ENCODE results near the gene VWA1.
A peak's percentile ranks its signal among the peaks of the same experiment; 100 is the strongest.
"Not testable (repeated sequence)": the region's sequence is repeated elsewhere in the genome, so short reads cannot be mapped to it uniquely, and the experiment has no call there.

VWA1 gene

GRCh38 chr1:1461721-1462317, 26.3 kb downstream of the VWA1 start:
- no peak for DNase-seq

- DNase-seq: no peak
These were observed 27.0 kb downstream of the VWA1 start for GRCh38 chr1:1462318-1462966.

GRCh38 chr1:1463312-1463711, 27.8 kb downstream of the VWA1 start:
- no peak for DNase-seq

- DNase-seq: not testable (repeated sequence)
These were observed 32.9 kb downstream of the VWA1 start for GRCh38 chr1:1468196-1468985.

DNA sequence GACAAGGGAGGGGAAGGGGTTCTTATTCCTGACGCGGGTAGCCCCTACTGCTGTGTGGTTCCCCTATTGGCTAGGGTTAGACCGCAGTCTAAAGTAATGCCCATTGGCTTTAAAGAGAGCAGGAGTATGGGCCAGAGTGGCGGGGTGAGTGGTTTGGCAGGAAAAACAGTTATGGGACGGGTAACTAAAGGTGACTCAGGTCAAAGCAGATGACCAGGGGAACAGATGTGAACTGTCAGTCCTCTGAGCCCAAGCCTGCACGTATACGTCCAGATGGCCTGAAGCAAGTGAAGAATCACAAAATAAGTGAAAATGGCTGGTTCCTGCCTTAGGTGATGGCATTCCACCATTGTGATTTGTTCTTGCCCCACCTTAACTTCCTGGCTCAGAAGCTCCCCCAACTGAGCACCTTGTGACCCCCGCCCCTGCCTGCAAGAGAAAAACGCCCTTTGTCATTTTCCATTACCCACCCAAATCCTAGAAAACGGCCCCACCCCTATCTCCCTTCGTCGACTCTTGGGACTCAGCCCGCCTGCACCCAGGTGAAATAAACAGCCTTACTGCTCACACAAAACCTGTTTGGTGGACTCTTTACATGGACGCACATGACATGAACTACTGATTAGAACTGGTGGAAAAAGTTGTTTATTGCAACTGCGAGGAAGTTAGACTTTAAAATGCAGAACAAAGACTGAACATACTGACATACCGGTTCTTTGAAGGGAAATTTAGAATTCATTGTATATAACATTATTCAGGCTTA, 35.3 kb downstream of the VWA1 start:
- DNase-seq: no peak

- DNase-seq: peak; percentile 95
These were observed 36.0 kb downstream of the VWA1 start, which contains the start of gene ATAD3B for GRCh38 chr1:1471389-1472052. Gene ATAD3B, plus strand, starts transcription at chr1:1471765. Its CDS starts 120 bp downstream, at chr1:1471885.

- not testable (repeated sequence) for DNase-seq
These were observed 36.8 kb downstream of the VWA1 start for GRCh38 chr1:1472053-1472876.

DNA sequence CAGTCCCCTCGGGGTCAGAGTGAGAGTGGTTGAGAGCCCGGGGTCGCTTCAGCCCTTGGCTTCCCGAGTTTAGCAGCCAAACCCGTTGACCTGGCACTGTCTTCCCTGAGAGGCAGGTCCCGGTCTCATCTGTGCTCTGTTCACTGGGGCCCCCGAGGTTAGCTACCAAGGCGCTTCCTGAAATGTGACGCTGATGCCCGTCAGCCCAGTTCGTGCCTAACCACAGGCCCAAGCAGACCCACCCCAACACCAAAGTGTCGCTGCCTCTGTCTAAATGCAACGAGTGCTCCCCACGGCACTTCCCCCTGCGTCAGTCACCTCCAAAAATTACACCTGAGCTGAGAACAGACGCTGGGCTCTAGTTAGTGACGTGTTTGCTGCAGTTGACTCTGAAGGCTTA, 40.5 kb downstream of the VWA1 start:
- DNase-seq: not testable (repeated sequence)

DNA sequence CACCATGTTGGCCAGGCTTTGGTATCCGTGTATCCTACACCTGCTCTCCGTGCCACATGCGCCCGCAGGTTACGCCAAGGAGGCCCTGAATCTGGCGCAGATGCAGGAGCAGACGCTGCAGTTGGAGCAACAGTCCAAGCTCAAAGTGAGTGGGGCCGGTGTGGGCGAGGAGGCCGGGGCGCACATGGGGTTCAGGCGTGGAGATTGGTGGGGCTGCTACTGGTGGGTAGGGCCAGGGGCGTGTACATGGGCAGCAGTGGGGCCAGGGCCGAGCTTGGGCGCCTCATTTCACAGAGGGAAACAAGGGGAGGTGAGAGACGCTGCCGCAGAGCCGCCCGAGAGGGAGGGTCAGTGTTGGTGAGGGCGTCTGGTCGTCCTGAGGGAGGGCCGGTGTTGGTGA, 41.7 kb downstream of the VWA1 start:
- no peak for DNase-seq

DNA sequence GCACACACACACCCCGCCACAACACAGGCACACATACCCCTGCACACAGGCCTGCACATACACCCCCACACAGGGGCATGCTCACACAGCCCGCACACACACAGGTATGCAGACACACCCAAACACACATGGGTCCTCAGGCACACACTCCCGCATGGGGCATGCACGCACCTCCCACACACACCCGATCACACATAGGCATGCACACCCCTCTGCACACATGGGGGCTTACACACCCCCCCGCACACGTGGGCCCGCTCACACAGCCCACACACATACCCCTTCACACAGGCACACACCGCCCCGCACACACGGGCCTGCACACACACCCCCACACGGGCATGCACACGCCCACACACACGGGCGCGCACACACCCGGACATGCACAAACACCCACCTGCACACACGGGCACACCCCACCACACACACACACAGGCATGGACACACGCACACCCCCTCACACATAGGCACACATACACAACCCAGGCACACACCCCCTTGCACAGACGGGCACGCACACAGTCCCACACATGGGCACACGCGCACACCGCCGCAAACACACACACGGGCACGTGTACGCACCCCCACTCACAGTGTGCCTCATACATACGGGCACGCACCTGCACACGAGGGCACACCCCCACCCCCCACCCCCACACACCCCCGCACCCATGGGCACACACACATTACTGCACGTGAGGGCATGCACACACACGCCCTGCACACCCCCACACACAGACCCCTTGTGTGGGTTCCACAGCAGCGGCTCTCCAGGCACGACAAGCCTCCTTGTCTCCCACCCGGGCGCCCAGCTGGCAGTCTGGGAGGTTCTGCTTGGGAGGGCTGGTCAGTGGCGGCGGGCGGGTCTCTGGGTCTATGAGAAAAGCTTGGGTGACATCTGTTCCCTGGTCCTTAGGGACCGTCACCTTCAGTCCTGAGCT, 44.3 kb downstream of the VWA1 start:
- DNase-seq: no peak

GRCh38 chr1:1480488-1480867, 45.0 kb downstream of the VWA1 start:
- not testable (repeated sequence) for DNase-seq

DNA sequence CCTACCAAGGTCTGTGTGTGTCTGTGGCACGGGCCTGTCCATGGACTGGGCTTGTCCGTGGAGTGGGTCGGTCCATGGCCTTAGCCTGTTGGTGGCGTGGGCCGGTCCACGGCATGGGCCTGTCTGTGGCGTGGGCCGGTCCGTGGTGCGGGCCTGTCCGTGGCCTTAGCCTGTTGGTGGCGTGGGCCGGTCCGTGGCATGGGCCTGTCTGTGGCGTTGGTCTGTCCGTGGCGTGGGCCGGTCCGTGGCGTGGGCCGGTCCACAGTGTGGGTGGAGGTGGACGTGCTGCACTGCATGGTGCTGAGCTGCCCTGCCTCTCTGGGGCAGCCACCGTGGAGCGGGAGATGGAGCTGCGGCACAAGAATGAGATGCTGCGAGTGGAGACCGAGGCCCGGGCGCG, 46.3 kb downstream of the VWA1 start:
- not testable (repeated sequence) for DNase-seq

- no peak for DNase-seq
These were observed 47.4 kb downstream of the VWA1 start for GRCh38 chr1:1482856-1483255.

- no peak for DNase-seq
These were observed 48.2 kb downstream of the VWA1 start for GRCh38 chr1:1483714-1484113.

GRCh38 chr1:1484976-1485750, 49.7 kb downstream of the VWA1 start:
- DNase-seq: not testable (repeated sequence)

- DNase-seq: not testable (repeated sequence)
These were observed 50.3 kb downstream of the VWA1 start for GRCh38 chr1:1485755-1486317.

- DNase-seq: no peak
These were observed 52.2 kb downstream of the VWA1 start for GRCh38 chr1:1487701-1488100.

- no peak for DNase-seq
These were observed 53.7 kb downstream of the VWA1 start for GRCh38 chr1:1489231-1489630.

DNA sequence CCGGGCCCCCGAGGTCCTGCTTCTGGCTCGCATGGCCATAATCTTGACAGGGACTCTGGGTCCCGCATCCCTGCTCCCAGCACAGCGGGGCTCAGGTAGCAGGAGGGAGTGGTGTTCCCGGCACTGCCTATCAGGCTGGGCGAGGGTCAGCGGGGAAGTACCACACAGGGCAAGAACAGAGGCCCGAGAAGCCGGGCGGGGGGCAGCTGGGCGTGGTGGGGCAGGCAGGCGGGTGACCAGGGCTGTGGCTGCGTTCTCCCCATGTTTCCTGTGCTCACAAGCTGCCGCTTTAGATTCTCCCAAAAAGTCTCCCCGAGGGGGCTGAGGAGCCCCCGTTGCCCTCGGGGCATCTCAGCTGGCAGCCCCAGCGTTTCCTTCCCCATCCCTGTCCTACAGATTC, 54.4 kb downstream of the VWA1 start:
- no peak for DNase-seq
